ENCODE measurements around the gene SMURF1. TPM values are rescaled to one million over a fixed set of nuclear protein-coding genes. Genes with fewer than 3 reads are reported as not detected.
"Not testable (repeated sequence)": the region's sequence is repeated elsewhere in the genome, so short reads cannot be mapped to it uniquely, and the experiment has no call there.

The SMURF1 gene
- total RNA-seq, 3 donors from 2014 or later (not counting 1 experiment from before 2014, with no cell fraction given), result 33.3 to 34.7 (median 34.2) TPM

- no peaks in the 10 kb centered on the region for H3K27me3 Mint-ChIP-seq (ENCODE audit: low read depth in 2 of 2)
- no peaks in the 10 kb centered on the region for H3K9me3 Mint-ChIP-seq
- peaks cover 39% of the 10 kb centered on the region in 2 donors for H3K4me1 Mint-ChIP-seq
- 81% methylated on average over 8 of the region's 11 CpGs for WGBS (ENCODE audit: insufficient coverage)
- H3K27ac Mint-ChIP-seq, result no peak overlapping the region
- no peaks in the 10 kb centered on the region for H3K27me3 ChIP-seq (ENCODE audit: control insufficient read depth, insufficient read depth, low read length)
- H3K4me1 ChIP-seq (ENCODE audit: control insufficient read depth, insufficient read depth, low read length), result no peaks in the 10 kb centered on the region
- no peak overlapping the region for H3K4me3 ChIP-seq (ENCODE audit: low read length)
- H3K36me3 Mint-ChIP-seq, result no peaks in the 10 kb centered on the region
- no peaks in the 10 kb centered on the region for H3K9me3 ChIP-seq (ENCODE audit: control insufficient read depth, insufficient read depth, low read length)
- no peak for TF ChIP-seq CTCF (IDR thresholded peaks at IDR 0.05)
- H3K36me3 ChIP-seq (ENCODE audit: control insufficient read depth, insufficient read depth, low read length), result no peaks in the 10 kb centered on the region
- H3K4me3 Mint-ChIP-seq, result no peak overlapping the region
- no peak for ATAC-seq
- intact Hi-C loops (cut with micrococcal nuclease), result no loop called here
- no peak overlapping the region for H3K27ac ChIP-seq (ENCODE audit: low read length)
- DNase-seq, result no peak
These were observed 40.9 kb downstream of the SMURF1 start for GRCh38 chr7:99102809-99103690.

GRCh38 chr7:99102361-99102760 is 41.5 kb downstream of the SMURF1 start:
- intact Hi-C loops (cut with micrococcal nuclease), result no loop called here
- DNase-seq, result no peak
- H3K27ac Mint-ChIP-seq, result no peak overlapping the region
- Histone ChIP-seq H3K4me1 (ENCODE audit: control insufficient read depth, insufficient read depth, low read length) (no peaks in the 10 kb centered on the region), H3K27me3 (ENCODE audit: control insufficient read depth, insufficient read depth, low read length) (no peaks in the 10 kb centered on the region), H3K27ac (ENCODE audit: low read length) (no peak overlapping the region), H3K36me3 (ENCODE audit: control insufficient read depth, insufficient read depth, low read length) (no peaks in the 10 kb centered on the region), H3K9me3 (ENCODE audit: control insufficient read depth, insufficient read depth, low read length) (peaks cover under 1% of the 10 kb centered on the region), H3K4me3 (ENCODE audit: low read length) (no peak overlapping the region)
- no peak overlapping the region for H3K4me3 Mint-ChIP-seq
- peaks cover 0 to 4% of the 10 kb centered on the region in 2 donors for H3K9me3 Mint-ChIP-seq
- no peaks in the 10 kb centered on the region for H3K36me3 Mint-ChIP-seq
- WGBS (ENCODE audit: insufficient coverage), result no CpG with 5 or more reads among the region's 1 CpG
- no peaks in the 10 kb centered on the region for H3K27me3 Mint-ChIP-seq (ENCODE audit: low read depth in 2 of 2)
- peaks cover 34 to 36% of the 10 kb centered on the region in 2 donors for H3K4me1 Mint-ChIP-seq
- ATAC-seq, result no peak
- no peak for TF ChIP-seq CTCF (IDR thresholded peaks at IDR 0.05)

- H3K27ac ChIP-seq (ENCODE audit: low read length); H3K27me3 ChIP-seq (ENCODE audit: control insufficient read depth, insufficient read depth, low read length); H3K4me3 ChIP-seq (ENCODE audit: low read length); ATAC-seq; H3K27ac Mint-ChIP-seq; H3K4me1 ChIP-seq (ENCODE audit: control insufficient read depth, insufficient read depth, low read length); H3K27me3 Mint-ChIP-seq (ENCODE audit: low read depth in 2 of 2); DNase-seq; H3K36me3 ChIP-seq (ENCODE audit: control insufficient read depth, insufficient read depth, low read length); intact Hi-C loops (cut with micrococcal nuclease); H3K9me3 ChIP-seq (ENCODE audit: control insufficient read depth, insufficient read depth, low read length); H3K9me3 Mint-ChIP-seq; H3K36me3 Mint-ChIP-seq; H3K4me3 Mint-ChIP-seq: not testable (repeated sequence)
- H3K4me1 Mint-ChIP-seq, result peaks cover 37 to 42% of the 10 kb centered on the region in 2 donors
- WGBS (ENCODE audit: insufficient coverage), result 86% methylated on average over 13 of the region's 13 CpGs
These were observed 42.4 kb downstream of the SMURF1 start for GRCh38 chr7:99101516-99101915.

GRCh38 chr7:99099499-99100077 is 44.3 kb downstream of the SMURF1 start:
- peaks cover 32 to 35% of the 10 kb centered on the region in 2 donors for H3K4me1 Mint-ChIP-seq
- no peak for DNase-seq
- 86% methylated on average over 5 of the region's 6 CpGs for WGBS (ENCODE audit: insufficient coverage)
- intact Hi-C loops (cut with micrococcal nuclease), result no loop called here
- no peak overlapping the region for H3K4me3 ChIP-seq (ENCODE audit: low read length)
- peaks cover 3% of the 10 kb centered on the region for H3K9me3 ChIP-seq (ENCODE audit: control insufficient read depth, insufficient read depth, low read length)
- no peaks in the 10 kb centered on the region for H3K4me1 ChIP-seq (ENCODE audit: control insufficient read depth, insufficient read depth, low read length)
- no peaks in the 10 kb centered on the region for H3K27me3 Mint-ChIP-seq (ENCODE audit: low read depth in 2 of 2)
- no peak for TF ChIP-seq CTCF (IDR thresholded peaks at IDR 0.05)
- H3K36me3 Mint-ChIP-seq, result no peaks in the 10 kb centered on the region
- no peak overlapping the region for H3K27ac ChIP-seq (ENCODE audit: low read length)
- no peaks in the 10 kb centered on the region for H3K36me3 ChIP-seq (ENCODE audit: control insufficient read depth, insufficient read depth, low read length)
- no peak for ATAC-seq
- peaks cover 0 to 4% of the 10 kb centered on the region in 2 donors for H3K9me3 Mint-ChIP-seq
- no peaks in the 10 kb centered on the region for H3K27me3 ChIP-seq (ENCODE audit: control insufficient read depth, insufficient read depth, low read length)
- no peak overlapping the region for H3K4me3 Mint-ChIP-seq
- H3K27ac Mint-ChIP-seq, result no peak overlapping the region
